Ascending aorta (tissue), 2 donors: ENCODE results near the gene SLC30A1. TPM values are rescaled to one million over a fixed set of nuclear protein-coding genes. Genes with fewer than 3 reads are reported as not detected.
"Not testable (repeated sequence)": the region's sequence is repeated elsewhere in the genome, so short reads cannot be mapped to it uniquely, and the experiment has no call there.

Experiments used
- DNase-seq, 2 donors: peaks; one replicate each; pipeline ENCODE4 v3.0.0-alpha.2; 2019; ENCODE audit warnings: low spot score in 2 of 2
- H3K27ac ChIP-seq, 2 donors: fragments of 200-600 bp; sonication (generic); one replicate each; pipeline ENCODE4 v1.5.1; 2016 to 2017; ENCODE audit warnings: mild to moderate bottlenecking in 1 of 2
- H3K27me3 ChIP-seq: fragments of 200-600 bp; sonication (generic); one replicate; pipeline ENCODE4 v1.5.1; 2017
- H3K36me3 ChIP-seq, 2 donors: fragments of 200-600 bp; sonication (generic); one replicate each; pipeline ENCODE4 v1.5.1; 2016
- H3K4me1 ChIP-seq, 2 donors: fragments of 200-600 bp; sonication (generic); one replicate each; pipeline ENCODE4 v1.5.1; 2016 to 2017; ENCODE audit warnings: mild to moderate bottlenecking in 1 of 2
- H3K4me3 ChIP-seq, 2 donors: fragments of 200-600 bp; sonication (generic); one replicate each; pipeline ENCODE4 v1.5.1; 2016 to 2017; ENCODE audit warnings: mild to moderate bottlenecking in 1 of 2
- H3K9me3 ChIP-seq, 2 donors: fragments of 200-600 bp; sonication (generic); one replicate each; pipeline ENCODE4 v1.5.1; 2016
- intact Hi-C: fragments of 100-400 bp; cut with DNase I; formaldehyde crosslinking; loops from one replicate; pipeline ENCODE4 v1.15.1; 2023
- total RNA-seq: library from RNA; depleted of rRNA; stranded (reverse); fragments of >200 nt; gene quantifications from one replicate; pipeline ENCODE4 v1.1.0, GENCODE V29; 2016
- TF ChIP-seq, protein P1 (sequence below), 3 experiments: fragments of 200-600 bp in 2 of 3; fragments of 450-650 bp in 1 of 3; sonication (generic) in 2 of 3; IDR thresholded peaks; one replicate each; pipeline ENCODE4 v1.5.1; 2016 to 2019; ENCODE audit warnings: antibody characterized with exemption in 3 of 3, mild to moderate bottlenecking in 1 of 3, moderate library complexity in 1 of 3

The SLC30A1 gene, protein sequence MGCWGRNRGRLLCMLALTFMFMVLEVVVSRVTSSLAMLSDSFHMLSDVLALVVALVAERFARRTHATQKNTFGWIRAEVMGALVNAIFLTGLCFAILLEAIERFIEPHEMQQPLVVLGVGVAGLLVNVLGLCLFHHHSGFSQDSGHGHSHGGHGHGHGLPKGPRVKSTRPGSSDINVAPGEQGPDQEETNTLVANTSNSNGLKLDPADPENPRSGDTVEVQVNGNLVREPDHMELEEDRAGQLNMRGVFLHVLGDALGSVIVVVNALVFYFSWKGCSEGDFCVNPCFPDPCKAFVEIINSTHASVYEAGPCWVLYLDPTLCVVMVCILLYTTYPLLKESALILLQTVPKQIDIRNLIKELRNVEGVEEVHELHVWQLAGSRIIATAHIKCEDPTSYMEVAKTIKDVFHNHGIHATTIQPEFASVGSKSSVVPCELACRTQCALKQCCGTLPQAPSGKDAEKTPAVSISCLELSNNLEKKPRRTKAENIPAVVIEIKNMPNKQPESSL
- total RNA-seq: 8.9 TPM

DNA sequence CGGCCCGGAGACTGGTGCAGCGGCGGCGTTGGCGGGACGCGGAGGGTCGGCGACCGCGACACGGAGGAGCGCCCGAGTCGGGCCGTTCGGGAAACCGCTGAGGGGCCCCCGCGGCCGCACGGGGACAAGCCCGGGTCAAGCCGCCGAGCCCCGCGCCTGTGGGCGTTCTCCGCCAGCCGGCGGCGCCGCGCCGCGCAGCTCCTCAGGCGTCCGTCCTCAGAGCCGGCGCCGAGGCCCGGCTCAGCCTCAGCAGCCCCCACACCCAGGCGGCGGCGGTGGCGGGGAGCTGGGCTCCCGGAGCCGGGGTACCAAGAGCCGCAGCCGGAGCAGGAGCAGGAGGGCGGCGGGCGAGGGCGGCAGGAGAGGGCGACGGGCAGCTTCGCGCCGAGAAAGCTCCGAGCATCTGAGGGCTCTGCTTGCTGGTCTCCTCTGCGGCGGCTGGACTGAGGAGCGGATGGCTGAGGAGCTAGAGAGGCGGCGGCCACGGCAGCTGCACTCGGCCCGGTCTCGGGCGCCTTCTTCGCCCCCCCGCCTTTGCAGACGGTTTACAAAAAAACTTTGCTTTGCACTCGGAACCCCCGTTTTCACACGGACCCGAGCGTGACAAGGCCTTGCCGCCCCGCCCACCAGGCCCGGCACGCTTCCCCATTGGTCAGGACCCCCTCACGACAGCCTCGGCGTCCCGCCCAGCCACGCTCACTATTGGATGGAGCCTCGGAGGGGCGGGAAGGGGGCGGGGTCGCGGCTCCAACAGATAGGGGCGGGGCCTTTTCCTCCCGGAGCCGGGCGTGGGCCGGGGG, at the start of gene SLC30A1:
SLC30A1 (minus strand) TSS at position 522 of the 800 bp plus-strand sequence. CDS start 549 bp downstream, outside the sequence.
- TF ChIP-seq, protein P1, sequence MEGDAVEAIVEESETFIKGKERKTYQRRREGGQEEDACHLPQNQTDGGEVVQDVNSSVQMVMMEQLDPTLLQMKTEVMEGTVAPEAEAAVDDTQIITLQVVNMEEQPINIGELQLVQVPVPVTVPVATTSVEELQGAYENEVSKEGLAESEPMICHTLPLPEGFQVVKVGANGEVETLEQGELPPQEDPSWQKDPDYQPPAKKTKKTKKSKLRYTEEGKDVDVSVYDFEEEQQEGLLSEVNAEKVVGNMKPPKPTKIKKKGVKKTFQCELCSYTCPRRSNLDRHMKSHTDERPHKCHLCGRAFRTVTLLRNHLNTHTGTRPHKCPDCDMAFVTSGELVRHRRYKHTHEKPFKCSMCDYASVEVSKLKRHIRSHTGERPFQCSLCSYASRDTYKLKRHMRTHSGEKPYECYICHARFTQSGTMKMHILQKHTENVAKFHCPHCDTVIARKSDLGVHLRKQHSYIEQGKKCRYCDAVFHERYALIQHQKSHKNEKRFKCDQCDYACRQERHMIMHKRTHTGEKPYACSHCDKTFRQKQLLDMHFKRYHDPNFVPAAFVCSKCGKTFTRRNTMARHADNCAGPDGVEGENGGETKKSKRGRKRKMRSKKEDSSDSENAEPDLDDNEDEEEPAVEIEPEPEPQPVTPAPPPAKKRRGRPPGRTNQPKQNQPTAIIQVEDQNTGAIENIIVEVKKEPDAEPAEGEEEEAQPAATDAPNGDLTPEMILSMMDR (IDR thresholded peaks at IDR 0.05): no peak
- intact Hi-C loops: loop anchor here (1.0 to 5.0 kb wide), 8 partner anchors 34 to 706 kb away; partner anchors contain the start of genes DTL, INTS7, PPP2R5A and TRAF5
- Histone ChIP-seq H3K27me3 (no peaks in the 10 kb centered on the region), H3K9me3 (no peaks in the 10 kb centered on the region), H3K36me3 (peaks cover 9 to 13% of the 10 kb centered on the region in 2 donors), H3K27ac (peak within 1 kb of the TSS; percentile 92 to 97), H3K4me3 (peak within 1 kb of the TSS; percentile 61 to 73), H3K4me1 (peaks cover 9 to 46% of the 10 kb centered on the region in 2 donors)
- peak; percentile 98 to 100 for DNase-seq

DNA sequence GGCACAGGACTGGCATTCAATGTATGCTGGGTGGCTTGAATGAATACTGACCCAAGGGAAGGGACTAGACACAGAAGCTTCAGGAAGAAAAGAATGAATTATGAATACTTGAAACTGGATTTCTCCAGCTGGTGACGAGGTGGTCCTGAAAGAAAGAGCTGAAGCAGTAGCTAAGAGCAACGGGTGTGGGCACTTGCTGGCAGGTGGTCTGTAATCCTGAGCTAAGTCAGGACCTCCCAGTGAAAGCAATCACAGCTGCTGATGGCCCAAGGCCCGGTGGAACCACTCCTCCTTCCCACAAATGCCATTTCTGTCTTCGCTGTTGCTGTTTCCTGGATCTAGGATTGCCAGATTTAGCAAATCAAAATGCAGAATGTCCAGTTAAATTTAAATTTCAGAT, 49.5 kb upstream of the SLC30A1 start:
- intact Hi-C loops: no loop called here
- H3K27ac ChIP-seq: no peak overlapping the region
- no peaks in the 10 kb centered on the region for H3K9me3 ChIP-seq
- peaks cover 10 to 11% of the 10 kb centered on the region in 2 donors for H3K4me1 ChIP-seq
- H3K36me3 ChIP-seq: no peaks in the 10 kb centered on the region
- TF ChIP-seq, protein P1 (IDR thresholded peaks at IDR 0.05): no peak
- no peak overlapping the region for H3K4me3 ChIP-seq
- no peak for DNase-seq
- no peaks in the 10 kb centered on the region for H3K27me3 ChIP-seq

DNA sequence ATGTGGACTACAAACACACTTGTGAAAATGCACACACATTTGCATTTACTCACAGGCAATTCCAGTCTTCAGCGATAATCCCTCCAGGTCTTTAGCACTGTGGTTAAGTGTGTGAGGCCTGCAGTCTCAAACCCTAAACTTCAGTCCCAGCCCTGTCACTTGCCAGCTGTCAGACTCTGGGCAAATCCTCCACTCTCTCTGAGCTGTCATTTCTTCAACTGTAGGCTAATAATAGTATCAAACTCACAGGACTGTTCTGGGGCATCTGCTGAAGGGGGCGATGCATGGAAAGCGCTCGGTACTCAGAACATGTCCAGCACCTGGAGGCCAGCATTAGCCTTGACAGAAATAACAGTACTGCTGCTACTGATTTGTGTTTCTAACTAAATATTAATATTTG, 48.3 kb upstream of the SLC30A1 start:
- TF ChIP-seq, protein P1 (IDR thresholded peaks at IDR 0.05): no peak
- Histone ChIP-seq H3K9me3 (no peaks in the 10 kb centered on the region), H3K27ac (no peak overlapping the region), H3K4me3 (no peak overlapping the region), H3K4me1 (peaks cover 0 to 1% of the 10 kb centered on the region in 2 donors), H3K36me3 (no peaks in the 10 kb centered on the region), H3K27me3 (no peaks in the 10 kb centered on the region)
- DNase-seq: no peak
- intact Hi-C loops: no loop called here

DNA sequence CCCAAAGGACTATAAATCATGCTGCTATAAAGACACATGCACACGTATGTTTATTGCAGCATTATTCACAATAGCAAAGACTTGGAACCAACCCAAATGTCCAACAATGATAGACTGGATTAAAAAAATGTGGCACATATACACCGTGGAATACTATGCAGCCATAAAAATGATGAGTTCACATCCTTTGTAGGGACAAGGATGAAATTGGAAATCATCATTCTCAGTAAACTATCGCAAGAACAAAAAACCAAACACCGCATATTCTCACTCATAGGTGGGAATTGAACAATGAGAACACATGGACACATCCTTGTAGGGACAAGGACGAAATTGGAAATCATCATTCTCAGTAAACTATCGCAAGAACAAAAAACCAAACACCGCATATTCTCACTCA, 46.9 kb upstream of the SLC30A1 start:
- H3K9me3 ChIP-seq, intact Hi-C loops, H3K4me1 ChIP-seq, H3K27me3 ChIP-seq, H3K27ac ChIP-seq, DNase-seq, H3K4me3 ChIP-seq, H3K36me3 ChIP-seq: not testable (repeated sequence)

DNA sequence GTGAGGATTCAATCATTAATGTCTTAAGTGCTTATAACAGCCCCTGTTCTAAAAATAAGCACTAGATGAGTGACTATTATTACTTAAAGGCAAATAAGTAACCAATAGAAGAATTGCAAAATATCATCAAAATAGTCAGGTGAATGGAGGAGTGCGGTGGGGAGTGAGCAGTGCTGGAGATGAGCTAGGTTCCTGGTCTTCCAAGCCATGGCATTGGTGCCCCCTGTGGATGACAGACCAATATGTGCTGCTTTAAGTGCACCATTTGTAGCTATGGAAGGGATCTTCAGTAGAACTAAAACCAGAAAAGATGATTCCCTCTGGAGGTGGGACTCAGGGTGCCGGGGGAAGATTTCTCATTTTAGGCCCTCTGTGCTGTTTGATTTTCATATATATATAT, 46.1 kb upstream of the SLC30A1 start:
- H3K9me3 ChIP-seq: no peaks in the 10 kb centered on the region
- intact Hi-C loops: no loop called here
- DNase-seq: peak in 1 of 2 donors; percentile 66
- H3K27me3 ChIP-seq: no peaks in the 10 kb centered on the region
- TF ChIP-seq, protein P1 (IDR thresholded peaks at IDR 0.05): peak in 2 of 3 experiments; percentile 19 to 25
- no peak overlapping the region for H3K4me3 ChIP-seq
- no peaks in the 10 kb centered on the region for H3K36me3 ChIP-seq
- H3K4me1 ChIP-seq: no peaks in the 10 kb centered on the region
- no peak overlapping the region for H3K27ac ChIP-seq
